ENCODE data around the gene SETSIP.
"Not testable (repeated sequence)": the region's sequence is repeated elsewhere in the genome, so short reads cannot be mapped to it uniquely, and the experiment has no call there.

The SETSIP gene

GRCh38 chr1:92045766-92046495 lies 29.3 kb downstream of the SETSIP start:
- DNase-seq, result no peak

- DNase-seq, result no peak
Observed at GRCh38 chr1:92043621-92044020, 31.6 kb downstream of the SETSIP start.

GRCh38 chr1:92040971-92041370 lies 34.2 kb downstream of the SETSIP start:
- DNase-seq, result no peak

- no peak for DNase-seq
Observed at GRCh38 chr1:92038695-92039346, 36.4 kb downstream of the SETSIP start.

- DNase-seq, result no peak
Observed at GRCh38 chr1:92037400-92037799, 37.8 kb downstream of the SETSIP start.

GRCh38 chr1:92031281-92032110 lies 43.7 kb downstream of the SETSIP start:
- no peak for DNase-seq

- no peak for DNase-seq
Observed at GRCh38 chr1:92030656-92031107, 44.5 kb downstream of the SETSIP start.

- DNase-seq, result no peak
Observed at GRCh38 chr1:92029241-92029922, 45.8 kb downstream of the SETSIP start.

GRCh38 chr1:92026806-92027205 lies 48.4 kb downstream of the SETSIP start:
- DNase-seq, result no peak

- not testable (repeated sequence) for DNase-seq
Observed at GRCh38 chr1:92026042-92026441, 49.2 kb downstream of the SETSIP start.

Measured in NCI-H1048 (cell line).